GM12872 (cell line): ENCODE data around the gene WSB2.
A peak's percentile ranks its signal among the peaks of the same experiment; 100 is the strongest.

Source experiments
- CTCF ChIP-seq: IDR thresholded peaks from 3 replicates; pipeline ENCODE4 v1.5.1; 2011; ENCODE audit warnings: low read depth, mild to moderate bottlenecking, low read length, moderate library complexity; ENCODE audit not compliant: insufficient read depth

The WSB2 gene

DNA sequence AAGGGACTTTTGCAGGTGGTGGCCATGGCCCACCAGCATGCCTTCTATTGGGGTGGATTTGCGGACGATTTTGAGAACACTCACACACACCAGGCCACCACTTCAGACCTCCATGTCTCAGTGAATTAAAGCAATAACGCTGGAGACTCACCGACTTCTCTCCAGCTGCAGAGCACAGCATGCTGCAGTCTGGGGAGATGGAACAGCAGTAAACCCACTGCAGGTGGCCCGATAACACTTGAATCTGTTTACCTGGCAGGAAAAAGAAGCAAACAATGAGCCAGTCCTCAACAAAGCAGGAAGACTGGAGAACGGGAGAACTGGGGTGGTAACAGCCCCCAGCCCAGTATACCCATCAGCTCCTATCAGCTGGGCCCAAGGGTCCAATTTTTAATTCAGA, 22.8 kb downstream of the WSB2 start:
- no peak for TF ChIP-seq CTCF

DNA sequence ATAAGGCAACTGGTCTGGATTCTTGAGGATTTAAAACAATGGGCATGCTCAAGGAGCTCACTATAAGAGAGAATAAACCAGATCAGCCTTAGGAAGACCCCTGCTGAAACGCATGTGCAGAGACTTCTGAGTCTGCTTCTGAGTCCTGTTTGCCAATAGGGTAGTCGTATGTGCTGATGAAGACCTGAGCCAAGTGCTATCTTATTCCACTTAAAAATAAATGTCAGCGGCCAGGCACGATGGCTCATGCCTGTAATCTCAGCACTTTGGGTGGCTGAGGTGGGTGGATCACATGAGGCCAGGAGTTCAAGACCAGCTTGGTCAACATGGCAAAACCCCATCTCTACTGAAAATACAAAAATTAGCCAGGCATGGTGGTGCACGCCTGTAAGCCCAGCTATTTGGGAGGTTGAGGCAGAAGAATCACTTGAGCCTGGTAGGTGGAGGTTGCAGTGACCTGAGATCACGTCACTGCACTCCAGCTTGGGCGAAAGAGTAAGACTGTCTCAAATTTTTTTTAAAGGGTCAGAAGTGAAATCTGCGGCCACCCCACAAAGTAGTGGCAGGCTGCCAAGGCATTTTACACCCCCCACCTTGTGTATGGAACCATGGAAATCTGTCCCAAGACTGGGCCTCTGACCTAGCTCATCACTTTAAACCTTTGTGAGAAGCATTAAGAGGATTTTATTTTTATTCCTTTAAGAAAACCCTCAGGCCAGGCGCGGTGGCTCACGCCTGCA, 24.1 kb downstream of the WSB2 start:
- TF ChIP-seq CTCF = no peak

GRCh38 chr12:118035190-118036041, 25.6 kb downstream of the WSB2 start:
- peak; percentile 24; the same call in 1 of the 3 replicates for TF ChIP-seq CTCF

DNA sequence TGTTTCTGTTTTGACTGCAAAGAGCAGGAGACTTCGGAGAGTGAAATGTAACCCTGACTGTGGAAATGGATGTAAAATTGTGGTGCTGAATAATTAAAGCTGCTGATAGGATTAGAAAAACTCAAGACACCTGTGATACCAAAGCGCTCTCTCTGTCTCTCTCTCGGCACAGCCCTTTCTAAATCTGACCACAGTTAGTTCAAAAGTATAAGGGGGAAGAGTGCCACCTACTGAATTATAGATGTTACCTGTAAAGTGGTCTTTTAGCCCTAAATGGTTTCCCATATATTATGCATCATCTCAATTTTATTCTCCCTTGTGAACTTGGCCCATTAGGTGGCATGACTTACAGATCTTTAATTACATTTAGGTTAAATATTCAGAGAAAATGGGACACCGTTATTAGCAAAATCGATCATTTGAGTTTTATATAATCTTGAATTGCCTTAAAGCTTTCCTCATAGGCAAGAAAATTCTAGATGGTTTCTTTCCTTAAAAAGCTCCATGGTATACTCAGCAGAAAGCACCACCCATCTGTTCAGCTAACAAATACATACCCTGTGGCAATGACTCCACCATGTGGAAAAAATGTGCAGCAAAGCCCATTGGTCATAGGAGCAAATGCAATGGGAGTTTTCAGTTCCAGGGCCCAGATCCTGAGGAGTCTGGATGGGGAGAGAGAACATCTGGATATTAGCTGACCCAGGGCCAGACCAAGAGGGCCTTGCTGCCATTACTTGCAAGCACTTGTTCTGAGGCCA, 26.4 kb downstream of the WSB2 start:
- TF ChIP-seq CTCF = no peak

DNA sequence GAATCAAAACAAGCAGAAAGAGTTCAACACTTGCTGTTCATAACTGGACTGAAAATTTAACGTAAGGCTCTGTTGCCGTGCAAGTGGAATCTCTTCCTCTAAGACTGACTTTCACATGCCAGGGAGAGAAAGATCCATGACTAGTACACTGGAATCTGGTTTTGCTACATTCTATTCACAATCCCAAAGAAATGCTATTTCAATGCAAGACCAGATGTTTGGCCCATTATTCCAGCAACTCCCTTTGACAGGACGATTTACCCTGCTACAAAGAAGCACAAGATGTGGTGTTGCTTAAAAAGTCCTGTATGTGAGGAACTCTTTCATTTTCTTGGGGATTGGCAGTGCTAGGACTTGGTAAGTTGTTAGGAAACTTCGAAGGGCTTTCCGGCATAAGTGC, 27.1 kb downstream of the WSB2 start:
- TF ChIP-seq CTCF = no peak

DNA sequence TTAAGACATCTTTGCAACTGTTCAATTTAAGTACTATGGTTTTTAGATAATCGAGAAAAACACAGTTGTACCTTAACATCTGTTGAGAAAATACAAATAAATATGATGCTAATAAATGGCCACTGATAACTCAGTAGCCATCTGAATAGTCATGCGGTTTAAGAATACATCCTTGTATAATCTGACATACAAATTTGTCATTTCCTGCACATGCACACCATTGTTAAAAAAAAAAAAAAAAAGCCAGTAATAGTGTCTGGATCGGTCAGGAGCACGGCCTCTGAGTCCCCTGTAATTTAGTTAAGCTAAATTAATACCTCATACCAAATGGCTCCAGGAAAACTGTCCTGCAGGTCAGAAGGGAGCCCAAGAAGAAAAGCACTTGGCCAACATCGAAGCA, 27.7 kb downstream of the WSB2 start:
- no peak for TF ChIP-seq CTCF

DNA sequence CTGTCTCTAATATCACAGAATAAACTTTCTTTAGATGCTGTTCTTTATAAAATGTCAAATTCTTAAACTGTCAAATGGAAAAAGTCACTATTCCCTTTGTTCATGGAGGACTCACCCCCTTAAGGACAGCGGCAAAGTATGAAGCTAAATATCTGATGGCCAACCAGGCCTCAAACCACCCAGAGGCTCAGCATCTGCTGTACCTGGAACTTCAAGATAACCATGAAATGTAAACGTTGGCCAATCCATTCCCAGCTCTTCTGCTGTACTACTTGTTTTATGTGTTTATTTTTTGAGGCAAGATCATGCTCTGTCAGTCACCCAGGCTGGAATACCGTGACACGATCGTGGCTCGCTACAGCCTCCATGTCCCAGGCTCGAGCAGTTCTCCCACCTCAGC, 28.8 kb downstream of the WSB2 start:
- no peak for TF ChIP-seq CTCF
